KMS-11 (cell line): ENCODE measurements around the gene TBCD.

Experiments used
- H2AFZ ChIP-seq: fragments of 200-600 bp; sonication (generic); 2 replicates; pipeline ENCODE4 v1.6.1; 2016; ENCODE audit warnings: antibody characterized with exemption, mixed run types, low read depth
- H3K27ac ChIP-seq: fragments of 200-600 bp; sonication (generic); 2 replicates; pipeline ENCODE4 v1.6.1; 2016; ENCODE audit warnings: mild to moderate bottlenecking, mixed run types
- H3K27me3 ChIP-seq: fragments of 200-600 bp; sonication (generic); 2 replicates; pipeline ENCODE4 v1.6.1; 2017; ENCODE audit warnings: mild to moderate bottlenecking, low read depth, mixed run types, moderate library complexity; ENCODE audit not compliant: insufficient read depth
- H3K36me3 ChIP-seq: fragments of 200-600 bp; sonication (generic); 2 replicates; pipeline ENCODE4 v1.6.1; 2017; ENCODE audit warnings: mild to moderate bottlenecking, mixed run types; ENCODE audit not compliant: insufficient read depth
- H3K4me1 ChIP-seq: fragments of 200-600 bp; sonication (generic); 2 replicates; pipeline ENCODE4 v1.6.1; 2016; ENCODE audit warnings: mild to moderate bottlenecking, low read depth, mixed run types; ENCODE audit not compliant: poor library complexity, severe bottlenecking
- H3K4me2 ChIP-seq: fragments of 200-600 bp; sonication (generic); 2 replicates; pipeline ENCODE4 v1.7.0; 2016; ENCODE audit warnings: mild to moderate bottlenecking, mixed run types
- H3K4me3 ChIP-seq: fragments of 200-600 bp; sonication (generic); IDR thresholded peaks from 2 replicates; pipeline ENCODE4 v1.6.1; 2017; ENCODE audit warnings: low read depth, low read length, mixed read lengths; ENCODE audit not compliant: insufficient read depth
- H3K79me2 ChIP-seq: fragments of 200-600 bp; sonication (generic); 2 replicates; pipeline ENCODE4 v1.6.1; 2016; ENCODE audit warnings: low read depth, mixed run types; ENCODE audit not compliant: insufficient read depth
- H3K9ac ChIP-seq: fragments of 200-600 bp; sonication (generic); 2 replicates; pipeline ENCODE4 v1.6.1; 2016; ENCODE audit warnings: mild to moderate bottlenecking, mixed run types
- H4K20me1 ChIP-seq: fragments of 200-600 bp; sonication (generic); 2 replicates; pipeline ENCODE4 v1.6.1; 2016; ENCODE audit warnings: mild to moderate bottlenecking, mixed run types; ENCODE audit not compliant: insufficient read depth
- CTCF ChIP-seq: fragments of 200-600 bp; sonication (generic); conservative IDR thresholded peaks from 2 replicates; pipeline ENCODE4 v1.6.1; 2017; ENCODE audit warnings: low read depth, mild to moderate bottlenecking, antibody characterized with exemption, low read length, moderate library complexity, mixed read lengths

TBCD gene

GRCh38 chr17:82871056-82871775 is 119.4 kb downstream of the TBCD start:
- no peak overlapping the region for H3K27ac ChIP-seq
- no peaks in the 10 kb centered on the region for H4K20me1 ChIP-seq
- no peak overlapping the region for H3K4me3 ChIP-seq
- peaks cover 15% of the 10 kb centered on the region; the same call in 1 of the 2 replicates for H3K79me2 ChIP-seq
- H3K4me1 ChIP-seq, result peaks cover 17% of the 10 kb centered on the region
- no peak overlapping the region for H3K9ac ChIP-seq
- no peaks in the 10 kb centered on the region; the same call in 1 of the 2 replicates for H3K36me3 ChIP-seq
- no peak overlapping the region for H3K4me2 ChIP-seq
- no peak for TF ChIP-seq CTCF
- no peaks in the 10 kb centered on the region for H3K27me3 ChIP-seq
- no peak overlapping the region for H2AFZ ChIP-seq

- no peak for TF ChIP-seq CTCF
- H3K9ac ChIP-seq, result no peak overlapping the region
- no peak overlapping the region for H3K27ac ChIP-seq
- no peak overlapping the region for H2AFZ ChIP-seq
- H3K79me2 ChIP-seq, result peaks cover 13% of the 10 kb centered on the region; the same call in 1 of the 2 replicates
- H3K4me2 ChIP-seq, result no peak overlapping the region
- no peak overlapping the region for H3K4me3 ChIP-seq
- H3K27me3 ChIP-seq, result no peaks in the 10 kb centered on the region
- peaks cover 12% of the 10 kb centered on the region for H3K4me1 ChIP-seq
- no peaks in the 10 kb centered on the region for H4K20me1 ChIP-seq
- no peaks in the 10 kb centered on the region; the same call in 1 of the 2 replicates for H3K36me3 ChIP-seq
Measured at GRCh38 chr17:82871776-82872561, 120.1 kb downstream of the TBCD start.

GRCh38 chr17:82872591-82873520 is 121.0 kb downstream of the TBCD start:
- H4K20me1 ChIP-seq, result no peaks in the 10 kb centered on the region
- no peak overlapping the region for H3K4me3 ChIP-seq
- H3K27me3 ChIP-seq, result no peaks in the 10 kb centered on the region
- no peak overlapping the region for H3K9ac ChIP-seq
- no peak overlapping the region for H3K27ac ChIP-seq
- peaks cover 4% of the 10 kb centered on the region; the same call in 1 of the 2 replicates for H3K79me2 ChIP-seq
- TF ChIP-seq CTCF, result no peak
- no peaks in the 10 kb centered on the region; the same call in 1 of the 2 replicates for H3K36me3 ChIP-seq
- H3K4me2 ChIP-seq, result no peak overlapping the region
- H3K4me1 ChIP-seq, result peaks cover 7% of the 10 kb centered on the region
- no peak overlapping the region for H2AFZ ChIP-seq

GRCh38 chr17:82873521-82873920 is 121.7 kb downstream of the TBCD start:
- H3K4me3 ChIP-seq, result no peak overlapping the region
- TF ChIP-seq CTCF, result no peak
- H3K9ac ChIP-seq, result no peak overlapping the region
- no peaks in the 10 kb centered on the region for H4K20me1 ChIP-seq
- H3K27me3 ChIP-seq, result no peaks in the 10 kb centered on the region
- H3K79me2 ChIP-seq, result peaks cover 3% of the 10 kb centered on the region; the same call in 1 of the 2 replicates
- no peak overlapping the region for H3K27ac ChIP-seq
- peaks cover 6% of the 10 kb centered on the region for H3K4me1 ChIP-seq
- no peak overlapping the region for H3K4me2 ChIP-seq
- no peaks in the 10 kb centered on the region; the same call in 1 of the 2 replicates for H3K36me3 ChIP-seq
- no peak overlapping the region for H2AFZ ChIP-seq
